Effector memory CD4-positive, alpha-beta T cell (primary cell): ENCODE data around the gene CDC42SE2.
"Not testable (repeated sequence)": the region's sequence is repeated elsewhere in the genome, so short reads cannot be mapped to it uniquely, and the experiment has no call there.

Source experiments
- DNase-seq, 3 donors: peaks; one replicate each; pipeline ENCODE4 v3.0.0-alpha.2; 2020
- H3K27ac ChIP-seq: 2 replicates; pipeline ENCODE4 v1.7.0; 2013; ENCODE audit warnings: mild to moderate bottlenecking, low read length, moderate library complexity; ENCODE audit not compliant: insufficient read depth, poor library complexity, severe bottlenecking
- H3K27me3 ChIP-seq: replicated peaks from 2 replicates; pipeline ENCODE4 v1.7.0; 2013; ENCODE audit warnings: mild to moderate bottlenecking, low read length; ENCODE audit not compliant: insufficient read depth, control insufficient read depth, poor library complexity, severe bottlenecking
- H3K36me3 ChIP-seq: 2 replicates; pipeline ENCODE4 v1.7.0; 2013; ENCODE audit warnings: mild to moderate bottlenecking, low read length, moderate library complexity; ENCODE audit not compliant: control insufficient read depth, insufficient read depth
- H3K4me1 ChIP-seq: 2 replicates; pipeline ENCODE4 v1.7.0; 2013; ENCODE audit warnings: low read length, mild to moderate bottlenecking; ENCODE audit not compliant: control insufficient read depth, insufficient read depth, poor library complexity, severe bottlenecking
- H3K4me3 ChIP-seq: 2 replicates; pipeline ENCODE4 v1.7.0; 2013; ENCODE audit warnings: low read length, low read depth, mild to moderate bottlenecking; ENCODE audit not compliant: insufficient read depth, poor library complexity, severe bottlenecking
- H3K9me3 ChIP-seq: 2 replicates; pipeline ENCODE4 v1.7.0; 2013; ENCODE audit warnings: mild to moderate bottlenecking, low read length, moderate library complexity; ENCODE audit not compliant: control insufficient read depth

CDC42SE2 gene

GRCh38 chr5:131262953-131263541 lies 806 bp upstream of the CDC42SE2 start:
- peaks cover 23% of the 10 kb centered on the region for H3K4me1 ChIP-seq
- no peak for DNase-seq
- H3K36me3 ChIP-seq = peaks cover 8% of the 10 kb centered on the region
- peak overlapping the region; percentile 98 for H3K27ac ChIP-seq
- no peaks in the 10 kb centered on the region for H3K9me3 ChIP-seq
- no peaks in the 10 kb centered on the region for H3K27me3 ChIP-seq
- H3K4me3 ChIP-seq = peak overlapping the region; percentile 99

DNA sequence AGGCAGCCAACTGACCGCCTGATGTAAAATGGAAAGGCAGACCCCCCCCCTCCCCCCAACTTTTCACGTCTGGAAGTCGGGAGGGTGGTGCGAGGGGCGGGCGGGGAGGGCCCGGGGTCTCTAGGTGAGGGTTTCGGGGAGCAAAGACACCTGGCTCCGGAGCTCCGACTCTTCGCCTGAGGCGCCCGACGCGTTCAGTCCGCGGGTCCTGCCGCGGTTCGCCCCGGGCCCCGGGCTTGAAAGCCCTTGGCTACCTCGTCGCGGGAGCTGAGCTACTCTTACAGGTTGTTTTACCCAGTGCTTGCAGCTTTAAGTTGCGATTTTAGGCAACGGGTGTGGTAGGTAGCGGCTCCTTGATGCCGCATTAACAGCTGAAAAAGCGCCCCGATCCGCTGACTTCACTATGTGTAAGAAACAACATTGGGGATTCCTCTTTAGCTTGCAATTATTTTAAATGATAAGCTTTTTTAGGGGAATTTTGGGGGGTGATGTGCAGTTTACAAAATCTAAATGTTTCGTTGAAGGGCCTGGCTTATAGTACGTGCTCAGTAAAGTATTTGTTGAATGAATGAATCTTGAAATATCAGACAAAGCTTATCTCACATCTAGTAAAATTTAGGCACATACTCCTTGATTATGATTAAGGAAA lies 722 bp downstream of the CDC42SE2 start:
- DNase-seq = no peak
- Histone ChIP-seq H3K27ac (peak overlapping the region; percentile 98), H3K27me3 (no peaks in the 10 kb centered on the region), H3K4me3 (peak overlapping the region; percentile 99), H3K9me3 (no peaks in the 10 kb centered on the region), H3K4me1 (peaks cover 27% of the 10 kb centered on the region), H3K36me3 (peaks cover 4% of the 10 kb centered on the region)

GRCh38 chr5:131265311-131265803 lies 1.5 kb downstream of the CDC42SE2 start:
- Histone ChIP-seq H3K4me3 (peak overlapping the region; percentile 99), H3K27me3 (no peaks in the 10 kb centered on the region), H3K4me1 (peaks cover 30% of the 10 kb centered on the region), H3K36me3 (no peaks in the 10 kb centered on the region), H3K9me3 (no peaks in the 10 kb centered on the region), H3K27ac (peak overlapping the region; percentile 98)
- no peak for DNase-seq

- no peaks in the 10 kb centered on the region for H3K27me3 ChIP-seq
- peak overlapping the region; percentile 98 for H3K27ac ChIP-seq
- H3K36me3 ChIP-seq = no peaks in the 10 kb centered on the region
- peak overlapping the region; percentile 99 for H3K4me3 ChIP-seq
- peaks cover 35% of the 10 kb centered on the region for H3K4me1 ChIP-seq
- H3K9me3 ChIP-seq = no peaks in the 10 kb centered on the region
- no peak for DNase-seq
Observed at GRCh38 chr5:131266370-131267060, 2.7 kb downstream of the CDC42SE2 start.

DNA sequence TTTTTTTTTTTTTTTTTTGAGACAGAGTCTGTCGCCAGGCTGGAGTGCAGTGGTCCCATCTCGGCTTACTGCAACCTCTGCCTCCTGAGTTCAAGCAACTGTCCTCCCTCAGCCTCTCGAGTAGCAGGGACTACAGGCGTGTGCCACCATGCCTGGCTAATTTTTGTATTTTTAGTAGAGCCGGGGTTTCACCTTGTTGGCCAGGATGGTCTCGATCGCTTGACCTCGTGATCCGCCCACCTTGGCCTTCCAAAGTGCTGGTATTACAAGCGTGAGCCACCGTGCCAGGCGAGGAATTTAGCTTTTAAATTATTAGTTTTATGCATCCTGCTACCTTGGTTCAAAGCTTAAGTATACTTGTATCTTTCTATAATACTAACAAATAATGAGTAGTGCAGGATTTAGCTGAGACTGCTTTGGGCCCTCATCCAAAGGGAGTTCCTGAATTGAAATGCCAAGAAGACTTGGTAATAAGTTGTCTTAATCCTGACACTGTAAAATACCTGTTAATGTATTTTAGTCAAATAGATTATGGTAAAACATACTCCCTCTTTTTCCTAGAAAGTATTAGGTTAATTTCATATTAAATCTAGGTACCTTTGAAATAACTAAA lies 5.0 kb downstream of the CDC42SE2 start:
- H3K27ac ChIP-seq = peak overlapping the region; percentile 14
- peaks cover 30% of the 10 kb centered on the region for H3K4me1 ChIP-seq

GRCh38 chr5:131270809-131271208 lies 7.0 kb downstream of the CDC42SE2 start:
- Histone ChIP-seq H3K4me1 (peaks cover 33% of the 10 kb centered on the region), H3K27me3 (no peaks in the 10 kb centered on the region), H3K9me3 (no peaks in the 10 kb centered on the region), H3K27ac (peak overlapping the region; percentile 79), H3K4me3 (peak overlapping the region; percentile 16), H3K36me3 (no peaks in the 10 kb centered on the region)
- DNase-seq = no peak

More for the DNA sequence above, 5.0 kb downstream of the CDC42SE2 start:
- no peak overlapping the region for H3K4me3 ChIP-seq
- no peak for DNase-seq
- no peaks in the 10 kb centered on the region for H3K9me3 ChIP-seq
- H3K36me3 ChIP-seq = no peaks in the 10 kb centered on the region
- no peaks in the 10 kb centered on the region for H3K27me3 ChIP-seq

DNA sequence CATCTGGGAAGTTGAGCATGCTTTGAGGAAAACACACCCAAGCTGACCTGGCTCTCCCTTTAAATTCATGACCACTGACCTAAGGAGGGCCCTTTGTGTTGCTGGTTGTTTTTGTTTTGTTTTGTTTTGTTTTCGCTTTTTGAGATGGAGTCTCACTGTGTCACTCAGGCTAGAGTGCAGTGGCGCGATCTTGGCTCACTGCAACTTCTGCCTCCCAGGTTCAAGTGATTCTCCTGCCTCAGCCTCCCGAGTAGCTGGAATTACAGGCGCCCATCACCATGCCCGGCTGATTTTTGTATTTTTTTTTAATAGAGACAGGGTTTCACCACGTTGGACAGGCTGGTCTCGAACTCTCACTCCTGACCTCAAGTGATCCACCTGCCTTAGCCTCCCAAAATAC lies 8.0 kb downstream of the CDC42SE2 start:
- H3K4me1 ChIP-seq = peaks cover 31% of the 10 kb centered on the region
- peak overlapping the region; percentile 79 for H3K27ac ChIP-seq
- H3K36me3 ChIP-seq, H3K27me3 ChIP-seq, DNase-seq, H3K9me3 ChIP-seq: not testable (repeated sequence)
- peak overlapping the region; percentile 30 for H3K4me3 ChIP-seq

DNA sequence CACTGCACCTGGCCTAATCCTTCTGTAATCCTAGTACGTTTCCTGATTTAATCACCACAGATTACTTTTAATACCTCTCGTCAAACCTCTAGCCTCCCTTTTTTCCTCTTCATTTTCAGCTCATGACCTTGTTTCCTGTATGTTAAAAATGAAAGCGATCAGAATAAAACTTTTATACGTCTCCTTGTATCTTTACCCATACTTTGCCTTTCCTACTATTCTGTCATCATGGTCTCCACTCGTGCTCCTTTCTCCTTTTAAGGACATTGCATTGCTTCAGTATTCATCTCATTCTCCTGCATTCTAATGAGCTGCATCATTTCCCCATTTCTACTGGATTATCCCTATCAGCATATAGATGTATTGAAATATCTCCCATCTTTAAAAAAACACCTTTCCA lies 8.5 kb downstream of the CDC42SE2 start:
- H3K4me1 ChIP-seq = peaks cover 28% of the 10 kb centered on the region
- peak overlapping the region; percentile 79 for H3K27ac ChIP-seq
- H3K4me3 ChIP-seq = peak overlapping the region; percentile 30
- H3K9me3 ChIP-seq = no peaks in the 10 kb centered on the region
- H3K27me3 ChIP-seq = no peaks in the 10 kb centered on the region
- DNase-seq = no peak
- H3K36me3 ChIP-seq = no peaks in the 10 kb centered on the region

DNA sequence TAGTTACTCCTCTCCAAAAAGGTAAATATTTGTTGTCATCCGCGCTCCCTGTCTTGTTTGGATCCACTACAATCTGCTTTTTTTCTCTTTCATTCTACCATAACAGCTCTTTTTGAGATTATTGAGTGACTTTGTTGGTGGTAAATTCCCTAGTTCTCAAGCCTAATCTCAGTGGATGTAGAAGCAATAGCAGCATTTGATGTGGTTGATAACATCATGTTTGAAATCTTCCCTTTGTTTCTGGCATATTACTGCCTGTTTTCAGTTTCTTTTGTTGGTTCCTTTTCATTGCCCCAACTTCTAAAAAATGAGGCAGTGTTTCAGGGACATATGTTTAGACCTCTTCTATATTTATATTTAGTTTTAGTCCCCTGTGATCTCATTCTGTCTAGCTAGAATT lies 8.9 kb downstream of the CDC42SE2 start:
- H3K36me3 ChIP-seq = no peaks in the 10 kb centered on the region
- no peaks in the 10 kb centered on the region for H3K27me3 ChIP-seq
- H3K4me1 ChIP-seq = peaks cover 28% of the 10 kb centered on the region
- peak overlapping the region; percentile 30 for H3K4me3 ChIP-seq
- H3K9me3 ChIP-seq = no peaks in the 10 kb centered on the region
- H3K27ac ChIP-seq = peak overlapping the region; percentile 79
- no peak for DNase-seq
